H9 (cell line): Measurements from ENCODE around the gene MRGPRD. TPM values are rescaled to one million over a fixed set of nuclear protein-coding genes. Genes with fewer than 3 reads are reported as not detected.

Experiments
- DNase-seq: peaks from one replicate; pipeline ENCODE4 v3.0.0-alpha.2; 2017
- H2AFZ ChIP-seq: one replicate; pipeline ENCODE4 v1.6.1; 2013; ENCODE audit warnings: mild to moderate bottlenecking, low read length, control low read depth, moderate library complexity
- H2AK5ac ChIP-seq: 2 replicates; pipeline ENCODE4 v1.6.1; 2013; ENCODE audit warnings: low read length, control low read depth, mixed read lengths; ENCODE audit not compliant: insufficient read length
- H2BK120ac ChIP-seq: one replicate; pipeline ENCODE4 v1.6.1; 2013; ENCODE audit warnings: low read depth, mild to moderate bottlenecking, low read length, control low read depth, inconsistent platforms; ENCODE audit not compliant: poor library complexity, severe bottlenecking
- H2BK12ac ChIP-seq: 2 replicates; pipeline ENCODE4 v1.6.1; 2013; ENCODE audit warnings: low read length, control low read depth, mixed read lengths, low read depth; ENCODE audit not compliant: insufficient read length
- H2BK15ac ChIP-seq: 2 replicates; pipeline ENCODE4 v1.6.1; 2013; ENCODE audit warnings: low read depth, low read length, control low read depth
- H2BK20ac ChIP-seq: one replicate; pipeline ENCODE4 v1.6.1; 2013; ENCODE audit warnings: low read depth, mild to moderate bottlenecking, low read length, control low read depth, inconsistent platforms; ENCODE audit not compliant: poor library complexity, severe bottlenecking
- H2BK5ac ChIP-seq: 2 replicates; pipeline ENCODE4 v1.6.1; 2013; ENCODE audit warnings: low read length, control low read depth, mixed read lengths; ENCODE audit not compliant: insufficient read length
- H3K14ac ChIP-seq: 2 replicates; pipeline ENCODE4 v1.6.1; 2013; ENCODE audit warnings: low read length, control low read depth; ENCODE audit not compliant: insufficient read depth
- H3K18ac ChIP-seq: 2 replicates; pipeline ENCODE4 v1.6.1; 2013; ENCODE audit warnings: low read depth, mild to moderate bottlenecking, mixed read lengths, low read length, control low read depth; ENCODE audit not compliant: insufficient read length
- H3K23ac ChIP-seq: 2 replicates; pipeline ENCODE4 v1.6.1; 2013; ENCODE audit warnings: low read length, control low read depth, mixed read lengths, low read depth; ENCODE audit not compliant: insufficient read length
- H3K23me2 ChIP-seq: 2 replicates; pipeline ENCODE4 v1.6.1; 2013; ENCODE audit warnings: low read depth, mild to moderate bottlenecking, mixed read lengths, low read length, control low read depth; ENCODE audit not compliant: insufficient read length, poor library complexity, severe bottlenecking
- H3K27ac ChIP-seq: 2 replicates; pipeline ENCODE4 v1.5.1; 2013; ENCODE audit warnings: low read length, control low read depth, mixed read lengths, low read depth; ENCODE audit not compliant: insufficient read length
- H3K27me3 ChIP-seq: 2 replicates; pipeline ENCODE4 v1.6.1; 2013; ENCODE audit warnings: low read length, control low read depth, inconsistent platforms; ENCODE audit not compliant: insufficient read depth
- H3K4ac ChIP-seq: 2 replicates; pipeline ENCODE4 v1.6.1; 2013; ENCODE audit warnings: low read depth, mild to moderate bottlenecking, control low read depth, inconsistent platforms, low read length, moderate library complexity
- H3K4me1 ChIP-seq: 2 replicates; pipeline ENCODE4 v1.6.1; 2013; ENCODE audit warnings: low read length, control low read depth, inconsistent platforms; ENCODE audit not compliant: insufficient read depth
- H3K4me2 ChIP-seq: 2 replicates; pipeline ENCODE4 v1.6.1; 2013; ENCODE audit warnings: low read length, control low read depth, mixed read lengths; ENCODE audit not compliant: insufficient read length, insufficient read depth
- H3K56ac ChIP-seq: 2 replicates; pipeline ENCODE4 v1.6.1; 2013; ENCODE audit warnings: low read depth, mild to moderate bottlenecking, mixed read lengths, low read length, control low read depth; ENCODE audit not compliant: insufficient read length
- H3K79me1 ChIP-seq: 2 replicates; pipeline ENCODE4 v1.6.1; 2013; ENCODE audit warnings: low read depth, mild to moderate bottlenecking, moderate library complexity, low read length, control low read depth, inconsistent platforms; ENCODE audit not compliant: insufficient read depth, poor library complexity, severe bottlenecking
- H3K79me2 ChIP-seq: 2 replicates; pipeline ENCODE4 v1.6.1; 2013; ENCODE audit warnings: low read length, control low read depth, inconsistent platforms; ENCODE audit not compliant: insufficient read depth
- H3K9ac ChIP-seq: 2 replicates; pipeline ENCODE4 v1.6.1; 2013; ENCODE audit warnings: low read length, control low read depth, mixed read lengths; ENCODE audit not compliant: insufficient read length; ENCODE audit errors: extremely low read depth
- H3K9me3 ChIP-seq: one replicate; pipeline ENCODE4 v1.6.1; 2013; ENCODE audit warnings: low read depth, low read length, inconsistent platforms; ENCODE audit not compliant: control insufficient read depth
- H3T11ph ChIP-seq: one replicate; pipeline ENCODE4 v1.6.1; 2013; ENCODE audit warnings: mild to moderate bottlenecking, low read length, control low read depth, inconsistent platforms
- H4K20me1 ChIP-seq: one replicate; pipeline ENCODE4 v1.6.1; 2013; ENCODE audit not compliant: control insufficient read depth, insufficient read length, insufficient read depth
- H4K5ac ChIP-seq: 2 replicates; pipeline ENCODE4 v1.6.1; 2013; ENCODE audit warnings: low read depth, mild to moderate bottlenecking, mixed read lengths, low read length, control low read depth; ENCODE audit not compliant: insufficient read length
- H4K8ac ChIP-seq: replicated peaks from 2 replicates; pipeline ENCODE4 v1.6.1; 2013; ENCODE audit warnings: low read length, control low read depth, mixed read lengths, low read depth; ENCODE audit not compliant: insufficient read length
- H4K91ac ChIP-seq: 2 replicates; pipeline ENCODE4 v1.6.1; 2013; ENCODE audit warnings: low read depth, mild to moderate bottlenecking, moderate library complexity, mixed read lengths, low read length, control low read depth; ENCODE audit not compliant: insufficient read length
- H3K27ac Mint-ChIP-seq, 3 experiments: 2 replicates in 2 of 3; 3 replicates in 1 of 3; pipeline ENCODE4 v1.8.0; 2020 to 2021; ENCODE audit warnings: mixed read lengths in 3 of 3, mild to moderate bottlenecking in 1 of 3, moderate library complexity in 1 of 3
- H3K27me3 Mint-ChIP-seq: 2 replicates; pipeline ENCODE4 v1.8.0; 2021; ENCODE audit warnings: low read depth, mild to moderate bottlenecking, moderate library complexity, mixed read lengths
- H3K36me3 Mint-ChIP-seq, 3 experiments: 2 replicates in 2 of 3; 3 replicates in 1 of 3; pipeline ENCODE4 v1.8.0; 2020 to 2021; ENCODE audit warnings: low read depth in 3 of 3, mixed read lengths in 3 of 3; ENCODE audit not compliant: insufficient read depth in 1 of 3
- H3K4me1 Mint-ChIP-seq, 2 experiments: 2 replicates each; pipeline ENCODE4 v1.8.0; 2020; ENCODE audit warnings: mixed read lengths in 2 of 2
- H3K4me3 Mint-ChIP-seq, 2 experiments: 2 replicates in 1 of 2; 3 replicates in 1 of 2; pipeline ENCODE4 v1.8.0; 2020 to 2021; ENCODE audit warnings: mild to moderate bottlenecking in 2 of 2, mixed read lengths in 2 of 2, moderate library complexity in 1 of 2
- H3K9me3 Mint-ChIP-seq, 2 experiments: 2 replicates in 1 of 2; 3 replicates in 1 of 2; pipeline ENCODE4 v1.8.0; 2020; ENCODE audit warnings: mild to moderate bottlenecking in 2 of 2, mixed read lengths in 2 of 2, moderate library complexity in 1 of 2
- WGBS: extraction: QIAGEN DNeasy Blood & Tissue Kit; methylation state at CpG from one replicate; pipeline ENCODE4 v1.1.7; 2013; ENCODE audit warnings: missing lambda C conversion rate, low lambda C conversion rate, mixed read lengths; ENCODE audit not compliant: insufficient read length; ENCODE audit errors: extremely low coverage; 5-methylcytosine and 5-hydroxymethylcytosine counted together
- total RNA-seq: library from RNA; stranded (reverse); gene quantifications from 2 replicates; pipeline ENCODE4 v1.2.1, GENCODE V29; 2021
- TF ChIP-seq, protein P1 (sequence below): fragments of 200-600 bp; sonication (generic); conservative IDR thresholded peaks from 3 replicates; pipeline ENCODE4 v1.8.0; 2021; ENCODE audit warnings: antibody characterized with exemption, mild to moderate bottlenecking

MRGPRD gene
- total RNA-seq, 1 experiment from 2014 or later: not detected

DNA sequence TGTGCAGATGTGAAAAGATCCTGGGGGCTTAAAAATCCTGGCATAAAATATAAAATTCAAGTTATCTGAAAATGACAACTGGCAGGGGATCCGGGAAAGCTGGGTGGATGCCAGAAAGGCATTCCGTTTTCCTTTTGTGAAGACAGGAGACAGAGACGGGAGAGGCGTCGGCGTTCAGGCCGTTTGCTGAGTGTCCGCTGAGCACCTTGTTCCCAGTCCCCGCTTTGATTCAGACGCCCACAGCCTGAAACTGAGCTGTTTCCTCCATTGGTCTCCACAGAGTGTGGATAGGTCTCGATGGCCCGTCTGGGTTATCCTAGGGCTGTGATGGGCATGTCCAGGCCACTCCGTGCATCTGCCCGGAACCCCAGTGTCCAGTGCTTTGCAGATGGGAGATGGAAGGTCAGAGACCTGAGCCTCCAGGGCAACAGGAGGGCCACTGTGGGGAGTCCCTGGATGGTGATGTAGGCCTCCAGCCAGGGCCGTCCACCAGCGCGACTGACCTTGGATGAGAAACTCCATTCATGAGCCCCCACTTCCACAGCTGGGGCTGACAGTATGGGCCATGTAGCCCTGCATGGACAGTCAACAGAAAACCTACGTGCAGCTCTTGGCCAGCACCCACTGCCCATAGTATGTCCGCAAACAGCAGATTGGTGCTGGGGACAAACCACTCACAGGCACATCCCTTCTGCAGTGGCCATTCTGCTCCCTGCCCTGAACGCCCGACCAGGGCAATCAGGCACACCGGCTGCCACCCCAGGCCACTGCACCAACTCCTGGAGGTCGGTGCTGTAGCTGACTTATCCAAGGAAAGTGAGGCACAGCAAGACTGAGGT, 20.7 kb upstream of the MRGPRD start:
- no peak overlapping the region for H3K4me2 ChIP-seq
- H3K23me2 ChIP-seq: no peaks in the 10 kb centered on the region

More for the DNA sequence above, 20.7 kb upstream of the MRGPRD start:
- H3K27ac ChIP-seq: no peak overlapping the region
- no peak overlapping the region for H2AFZ ChIP-seq
- no peak overlapping the region for H2BK120ac ChIP-seq
- TF ChIP-seq, protein P1, sequence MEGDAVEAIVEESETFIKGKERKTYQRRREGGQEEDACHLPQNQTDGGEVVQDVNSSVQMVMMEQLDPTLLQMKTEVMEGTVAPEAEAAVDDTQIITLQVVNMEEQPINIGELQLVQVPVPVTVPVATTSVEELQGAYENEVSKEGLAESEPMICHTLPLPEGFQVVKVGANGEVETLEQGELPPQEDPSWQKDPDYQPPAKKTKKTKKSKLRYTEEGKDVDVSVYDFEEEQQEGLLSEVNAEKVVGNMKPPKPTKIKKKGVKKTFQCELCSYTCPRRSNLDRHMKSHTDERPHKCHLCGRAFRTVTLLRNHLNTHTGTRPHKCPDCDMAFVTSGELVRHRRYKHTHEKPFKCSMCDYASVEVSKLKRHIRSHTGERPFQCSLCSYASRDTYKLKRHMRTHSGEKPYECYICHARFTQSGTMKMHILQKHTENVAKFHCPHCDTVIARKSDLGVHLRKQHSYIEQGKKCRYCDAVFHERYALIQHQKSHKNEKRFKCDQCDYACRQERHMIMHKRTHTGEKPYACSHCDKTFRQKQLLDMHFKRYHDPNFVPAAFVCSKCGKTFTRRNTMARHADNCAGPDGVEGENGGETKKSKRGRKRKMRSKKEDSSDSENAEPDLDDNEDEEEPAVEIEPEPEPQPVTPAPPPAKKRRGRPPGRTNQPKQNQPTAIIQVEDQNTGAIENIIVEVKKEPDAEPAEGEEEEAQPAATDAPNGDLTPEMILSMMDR: no peak
- no peak overlapping the region for H3K9ac ChIP-seq
- no peak overlapping the region for H4K91ac ChIP-seq
- H2BK5ac ChIP-seq: no peak overlapping the region
- H2AK5ac ChIP-seq: no peak overlapping the region
- H3K9me3 Mint-ChIP-seq: no peaks in the 10 kb centered on the region; a peak in 1 of 5 replicates
- no peaks in the 10 kb centered on the region for H3K9me3 ChIP-seq
- no peaks in the 10 kb centered on the region for H3K79me1 ChIP-seq
- no peak overlapping the region for H3T11ph ChIP-seq
- H3K4me1 ChIP-seq: no peaks in the 10 kb centered on the region
- H3K23ac ChIP-seq: no peak overlapping the region
- H2BK12ac ChIP-seq: no peak overlapping the region
- no peak overlapping the region for H4K8ac ChIP-seq
- no peak overlapping the region for H3K56ac ChIP-seq
- no peak overlapping the region; a peak in 1 of 7 replicates for H3K27ac Mint-ChIP-seq
- DNase-seq: peak; percentile 20
- peaks cover 5 to 15% of the 10 kb centered on the region in 2 experiments for H3K4me1 Mint-ChIP-seq
- H4K5ac ChIP-seq: no peak overlapping the region
- no peaks in the 10 kb centered on the region for H3K27me3 ChIP-seq
- H3K4ac ChIP-seq: no peak overlapping the region
- H3K79me2 ChIP-seq: no peaks in the 10 kb centered on the region
- H2BK20ac ChIP-seq: no peak overlapping the region
- H3K4me3 Mint-ChIP-seq: no peak overlapping the region
- no peak overlapping the region for H2BK15ac ChIP-seq
- H3K18ac ChIP-seq: no peak overlapping the region
- no peaks in the 10 kb centered on the region for H4K20me1 ChIP-seq
- peaks cover 0 to 5% (median 0%) of the 10 kb centered on the region in 3 experiments; a peak in 4 of 7 replicates for H3K36me3 Mint-ChIP-seq
- no peak overlapping the region for H3K14ac ChIP-seq
- H3K27me3 Mint-ChIP-seq: no peaks in the 10 kb centered on the region
- no CpG with 5 or more reads among the region's 23 CpGs for WGBS
